Gastrocnemius medialis (tissue), 4 donors: ENCODE measurements around the gene ASIC2.

ENCODE experiments used
- CTCF ChIP-seq, 5 experiments: fragments of 450-650 bp in 3 of 5; fragments of 200-600 bp in 2 of 5; sonication (generic) in 2 of 5; IDR thresholded peaks in 4 of 5; conservative IDR thresholded peaks in 1 of 5; 1 replicate in 4 of 5; 2 replicates in 1 of 5; pipeline ENCODE4 v1.5.1; 2016 to 2019; ENCODE audit warnings: antibody characterized with exemption in 5 of 5, mild to moderate bottlenecking in 3 of 5, moderate library complexity in 3 of 5
- POLR2A ChIP-seq, 2 donors: fragments of 450-650 bp; IDR thresholded peaks; one replicate each; pipeline ENCODE4 v1.6.1; 2017; ENCODE audit warnings: antibody characterized with exemption in 2 of 2, mild to moderate bottlenecking in 2 of 2, moderate library complexity in 2 of 2

GRCh38 chr17:33204156-33204555 lies 88.9 kb downstream of the ASIC2 start:
- no peak for TF ChIP-seq CTCF (IDR thresholded peaks at IDR 0.05 in 4 of 5, conservative IDR thresholded peaks at IDR 0.05 in 1 of 5)
- TF ChIP-seq POLR2A (IDR thresholded peaks at IDR 0.05), result no peak
